Mononuclear cell (primary cell): ENCODE measurements around the gene ZNF423. TPM values are rescaled to one million over a fixed set of nuclear protein-coding genes. Genes with fewer than 3 reads are reported as not detected.

Experiments
- H3K27me3 ChIP-seq: 2 replicates; pipeline ENCODE4 v1.6.0; 2011; ENCODE audit warnings: low read length, control low read depth; ENCODE audit not compliant: insufficient read depth
- H3K4me1 ChIP-seq: 2 replicates; pipeline ENCODE4 v1.5.1; 2011; ENCODE audit warnings: mild to moderate bottlenecking, low read length, control low read depth; ENCODE audit not compliant: insufficient read depth
- H3K4me3 ChIP-seq: 2 replicates; pipeline ENCODE4 v1.5.1; 2011; ENCODE audit warnings: mild to moderate bottlenecking, low read length, moderate library complexity
- H3K9me3 ChIP-seq: 2 replicates; pipeline ENCODE4 v1.5.1; 2011; ENCODE audit warnings: low read depth, mild to moderate bottlenecking, control low read depth, low read length
- total RNA-seq: library from RNA; depleted of rRNA; stranded (reverse); fragments of >200 nt; gene quantifications from one replicate; pipeline ENCODE4 v1.2.3, GENCODE V29; 2012

The ZNF423 gene
- under 0.01 TPM for total RNA-seq

DNA sequence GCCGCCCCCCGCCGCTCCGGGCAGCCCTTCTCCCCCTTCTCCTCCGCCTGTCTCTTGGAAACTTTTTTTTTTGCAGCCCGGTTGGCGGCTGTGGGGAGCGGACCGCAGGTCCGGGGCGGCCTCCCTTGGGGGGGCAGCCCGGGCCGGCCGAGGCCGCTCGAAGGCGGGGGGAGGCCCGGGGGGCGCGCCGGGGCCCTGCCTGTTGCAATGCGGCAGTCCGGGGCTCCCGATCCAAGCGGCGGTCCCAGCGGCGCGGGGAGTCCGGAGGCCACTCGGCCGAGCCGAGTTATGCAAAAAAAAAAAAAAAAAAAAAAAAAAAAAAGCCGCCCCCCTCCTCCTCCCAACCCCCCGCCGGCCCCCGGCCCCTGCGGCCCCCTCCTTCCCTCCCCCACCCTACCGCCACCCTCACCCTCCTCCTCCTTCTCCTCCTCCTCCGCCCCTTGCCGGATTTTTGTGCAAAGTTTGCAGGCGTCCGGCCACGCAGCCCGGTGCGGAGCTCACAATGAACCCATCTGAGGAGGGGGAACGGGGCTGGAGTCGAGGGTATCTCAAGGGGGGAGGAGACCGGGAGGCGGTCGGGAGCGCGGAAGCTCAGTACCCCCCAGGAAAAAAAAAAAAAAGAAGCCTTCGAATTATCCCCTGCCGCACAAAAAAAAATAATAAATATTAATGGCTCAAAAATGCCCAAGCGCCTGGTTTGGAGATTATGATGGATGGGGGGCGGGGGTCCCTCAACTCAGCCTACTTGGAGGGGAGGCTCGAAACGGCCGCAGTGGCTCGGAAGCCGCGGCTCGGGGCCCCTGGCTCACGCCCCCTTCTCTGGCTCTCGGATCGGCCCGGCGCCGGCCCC is at the start of gene ZNF423:
Gene ZNF423 (minus strand): TSS at position 291 of the 850 bp plus-strand sequence. CDS start 338 bp downstream, outside the sequence.
- Histone ChIP-seq H3K27me3 (peaks cover 47% of the 10 kb centered on the region), H3K9me3 (no peaks in the 10 kb centered on the region), H3K4me1 (peaks cover 23% of the 10 kb centered on the region), H3K4me3 (peak within 1 kb of the TSS; percentile 19)

- H3K9me3 ChIP-seq = no peaks in the 10 kb centered on the region
- no peaks in the 10 kb centered on the region for H3K27me3 ChIP-seq
- no peak overlapping the region for H3K4me3 ChIP-seq
- H3K4me1 ChIP-seq = no peaks in the 10 kb centered on the region
Observed at GRCh38 chr16:49904348-49905062, 48.6 kb upstream of the ZNF423 start.

DNA sequence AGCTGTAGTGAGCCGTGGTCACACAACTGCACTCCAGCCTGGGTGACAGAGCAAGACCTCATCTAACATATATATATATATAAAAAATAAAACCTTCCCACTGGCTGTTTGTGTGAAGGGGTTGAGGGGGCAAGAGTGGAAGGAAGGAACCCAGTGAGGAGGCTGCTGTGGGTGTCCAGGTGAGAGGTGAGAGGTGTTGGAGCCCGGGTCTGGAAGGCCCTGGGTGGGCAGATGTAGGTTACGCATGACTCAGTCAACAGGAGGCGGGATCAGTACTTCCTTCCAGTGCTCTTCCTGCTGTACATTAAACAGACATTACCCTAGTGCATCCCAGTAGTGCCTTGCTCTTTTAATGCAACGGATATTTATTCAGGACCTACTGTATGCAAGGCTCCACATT is 47.0 kb upstream of the ZNF423 start:
- Histone ChIP-seq H3K4me1 (no peaks in the 10 kb centered on the region), H3K4me3 (no peak overlapping the region), H3K27me3 (no peaks in the 10 kb centered on the region), H3K9me3 (no peaks in the 10 kb centered on the region)

- no peaks in the 10 kb centered on the region for H3K9me3 ChIP-seq
- H3K4me3 ChIP-seq = no peak overlapping the region
- H3K27me3 ChIP-seq = no peaks in the 10 kb centered on the region
- no peaks in the 10 kb centered on the region for H3K4me1 ChIP-seq
Observed at GRCh38 chr16:49901711-49902110, 45.8 kb upstream of the ZNF423 start.

DNA sequence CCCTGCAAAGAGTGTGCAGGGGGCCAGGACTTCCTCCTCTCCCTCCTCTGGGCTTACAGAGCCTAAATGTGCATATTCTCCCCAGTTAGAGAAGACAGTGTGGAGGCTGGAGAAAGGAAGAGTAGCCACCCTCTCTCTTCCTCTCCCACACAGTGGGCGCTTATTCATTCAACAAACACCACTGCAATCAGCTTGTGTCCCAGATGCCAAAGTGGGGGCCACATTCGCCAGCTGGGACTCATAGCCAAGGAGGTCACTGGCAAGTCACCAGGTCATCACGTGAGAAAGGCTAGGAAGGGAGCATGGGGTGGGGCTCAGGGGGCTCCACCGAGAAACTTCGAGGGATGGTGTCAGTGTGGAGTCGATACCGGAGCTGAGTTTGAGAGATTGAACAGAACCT is 45.0 kb upstream of the ZNF423 start:
- Histone ChIP-seq H3K27me3 (no peaks in the 10 kb centered on the region), H3K4me3 (no peak overlapping the region), H3K9me3 (no peaks in the 10 kb centered on the region), H3K4me1 (no peaks in the 10 kb centered on the region)

GRCh38 chr16:49899991-49900695 is 44.2 kb upstream of the ZNF423 start:
- Histone ChIP-seq H3K27me3 (no peaks in the 10 kb centered on the region), H3K4me1 (no peaks in the 10 kb centered on the region), H3K9me3 (no peaks in the 10 kb centered on the region), H3K4me3 (no peak overlapping the region)

DNA sequence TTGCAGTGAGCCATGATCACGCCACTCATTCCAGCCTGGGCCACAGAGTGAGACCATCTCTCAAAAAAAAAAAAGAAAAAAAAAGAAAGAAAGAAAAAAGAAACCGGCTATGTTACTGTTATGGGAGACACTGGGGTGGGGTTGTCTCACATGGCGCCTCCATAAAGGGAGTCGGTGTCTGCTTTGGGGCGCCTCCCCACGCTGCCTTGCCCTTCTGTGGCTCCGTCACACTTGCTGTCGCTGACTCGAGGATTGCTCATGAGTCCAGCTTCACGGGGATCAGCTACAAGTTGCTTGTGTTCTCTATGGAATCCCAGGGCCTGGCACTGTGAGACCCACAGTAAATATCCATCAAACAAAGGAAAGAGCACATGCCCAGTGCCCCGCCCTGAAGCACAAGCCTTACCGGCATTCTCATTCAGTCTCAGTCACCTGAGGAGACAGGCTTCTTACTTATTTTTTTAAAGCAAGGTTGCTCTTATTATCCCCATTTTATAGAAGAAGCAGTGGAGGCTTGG is 40.6 kb upstream of the ZNF423 start:
- Histone ChIP-seq H3K4me1 (no peaks in the 10 kb centered on the region), H3K4me3 (no peak overlapping the region), H3K9me3 (no peaks in the 10 kb centered on the region), H3K27me3 (no peaks in the 10 kb centered on the region)

GRCh38 chr16:49890876-49891275 is 35.0 kb upstream of the ZNF423 start:
- no peaks in the 10 kb centered on the region for H3K4me1 ChIP-seq
- no peaks in the 10 kb centered on the region for H3K9me3 ChIP-seq
- H3K4me3 ChIP-seq = no peak overlapping the region
- no peaks in the 10 kb centered on the region for H3K27me3 ChIP-seq

DNA sequence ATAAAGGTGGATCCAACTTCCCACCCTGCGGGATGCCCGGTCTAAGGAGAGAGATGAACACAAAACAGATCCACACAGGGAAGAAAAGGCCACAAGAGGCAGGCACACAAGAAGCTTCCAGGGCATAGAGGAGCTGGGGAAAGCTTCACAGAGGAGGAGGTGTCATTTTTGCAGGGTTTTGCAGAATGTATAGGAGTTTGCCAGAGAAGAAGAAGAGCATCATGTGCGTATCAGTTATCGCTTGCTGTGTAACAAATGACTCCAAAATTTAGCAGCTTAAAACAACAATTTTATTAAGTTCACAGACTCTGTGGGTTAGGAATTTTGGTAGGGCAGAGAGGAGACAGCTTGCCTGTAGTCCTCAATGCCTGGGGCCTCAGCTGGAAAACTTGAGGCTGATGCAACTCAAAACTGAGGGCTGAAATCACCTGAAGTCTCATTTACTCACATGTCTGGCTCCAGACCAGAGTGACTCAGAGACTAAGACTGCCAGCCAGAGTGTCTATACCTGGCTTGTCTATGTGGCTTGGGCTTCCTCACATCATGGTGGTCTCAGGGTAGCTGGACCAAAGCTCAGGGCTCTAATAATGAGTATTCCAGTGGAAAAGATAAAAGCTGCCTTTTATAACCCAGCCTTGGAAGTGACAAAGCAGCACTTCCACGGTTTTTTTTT is 33.9 kb upstream of the ZNF423 start:
- H3K4me3 ChIP-seq = no peak overlapping the region
- no peaks in the 10 kb centered on the region for H3K27me3 ChIP-seq
- H3K4me1 ChIP-seq = no peaks in the 10 kb centered on the region
- H3K9me3 ChIP-seq = no peaks in the 10 kb centered on the region

GRCh38 chr16:49886554-49887094 is 30.7 kb upstream of the ZNF423 start:
- no peaks in the 10 kb centered on the region for H3K9me3 ChIP-seq
- no peaks in the 10 kb centered on the region for H3K4me1 ChIP-seq
- no peak overlapping the region for H3K4me3 ChIP-seq
- H3K27me3 ChIP-seq = no peaks in the 10 kb centered on the region

GRCh38 chr16:49884033-49885015 is 28.4 kb upstream of the ZNF423 start:
- H3K4me3 ChIP-seq = no peak overlapping the region
- no peaks in the 10 kb centered on the region for H3K9me3 ChIP-seq
- H3K27me3 ChIP-seq = no peaks in the 10 kb centered on the region
- H3K4me1 ChIP-seq = no peaks in the 10 kb centered on the region

- no peak overlapping the region for H3K4me3 ChIP-seq
- no peaks in the 10 kb centered on the region for H3K4me1 ChIP-seq
- H3K9me3 ChIP-seq = no peaks in the 10 kb centered on the region
- no peaks in the 10 kb centered on the region for H3K27me3 ChIP-seq
Observed at GRCh38 chr16:49883076-49884014, 27.4 kb upstream of the ZNF423 start.

DNA sequence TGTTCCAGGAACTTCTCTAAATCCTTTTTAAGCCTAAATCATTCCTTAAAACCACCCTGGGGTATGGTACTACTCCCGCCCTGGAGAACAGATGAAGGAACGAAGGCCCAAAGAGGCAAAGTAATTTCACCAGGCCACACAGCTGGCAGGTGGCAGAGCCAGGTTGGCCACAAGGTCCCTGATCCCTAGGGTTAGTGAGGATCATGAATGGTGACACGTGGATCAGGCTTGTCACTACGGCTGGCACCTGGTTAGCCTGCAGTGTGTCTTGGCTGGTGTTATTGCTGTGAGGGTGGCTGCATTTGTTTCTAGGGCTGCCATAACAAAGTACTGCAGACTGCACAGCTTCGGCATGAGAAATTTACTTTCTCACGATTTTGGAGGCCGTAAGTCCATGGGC is 26.0 kb upstream of the ZNF423 start:
- no peaks in the 10 kb centered on the region for H3K4me1 ChIP-seq
- peaks cover 9% of the 10 kb centered on the region for H3K27me3 ChIP-seq
- no peak overlapping the region for H3K4me3 ChIP-seq
- H3K9me3 ChIP-seq = no peaks in the 10 kb centered on the region
